T-cell (primary cell): Measurements from ENCODE around the gene SCRT2. TPM values are rescaled to one million over a fixed set of nuclear protein-coding genes. Genes with fewer than 3 reads are reported as not detected.
"Not testable (repeated sequence)": the region's sequence is repeated elsewhere in the genome, so short reads cannot be mapped to it uniquely, and the experiment has no call there.

Experiments
- ATAC-seq, 4 experiments: fragments of 200-7000 bp in 3 of 4; fragments of 150-1000 bp in 1 of 4; cut with Tn5 transposase; replicated peaks in 1 of 4; 1 replicate in 3 of 4; 2 replicates in 1 of 4; pipeline ENCODE4 v1.10.0; 2021; ENCODE audit warnings: moderate library complexity in 3 of 4, mild to moderate bottlenecking in 2 of 4, moderate number of reproducible peaks in 1 of 4
- CTCF ChIA-PET, 2 donors: fragments of 300-600 bp; sonication (Branson Sonifier 250); formaldehyde crosslinking; loops; one replicate each; lab custom pipeline; 2022; ENCODE audit warnings: antibody characterized with exemption in 2 of 2; lab: Charles Lee
- POLR2A ChIA-PET, 2 donors: fragments of 300-600 bp; sonication (Branson Sonifier 250); formaldehyde crosslinking; loops; one replicate each; lab custom pipeline; 2022; ENCODE audit warnings: antibody characterized with exemption in 2 of 2; lab: Charles Lee
- DNase-seq, 35 experiments: peaks; one replicate each; pipeline versions ENCODE4 v3.0.0 to v3.0.0-alpha.2; 2013 to 2023
- H3K27ac ChIP-seq: one replicate; pipeline ENCODE4 v1.5.1; 2013; ENCODE audit warnings: low read length
- H3K27me3 ChIP-seq, 2 experiments: replicated peaks in 1 of 2; 1 replicate in 1 of 2; 2 replicates in 1 of 2; pipeline versions ENCODE4 v1.6.1 to v1.7.0; 2013; ENCODE audit warnings: low read length in 1 of 2, mixed read lengths in 1 of 2; ENCODE audit not compliant: control insufficient read depth in 2 of 2, insufficient read depth in 2 of 2; ENCODE audit errors: extremely low read depth in 1 of 2
- H3K36me3 ChIP-seq, 2 donors: 1 replicate in 1 of 2; 2 replicates in 1 of 2; pipeline versions ENCODE4 v1.6.1 to v1.7.0; 2013; ENCODE audit warnings: low read length in 1 of 2; ENCODE audit not compliant: control insufficient read depth in 2 of 2, insufficient read depth in 1 of 2; ENCODE audit errors: extremely low read depth in 1 of 2
- H3K4me1 ChIP-seq, 2 experiments: 1 replicate in 1 of 2; 2 replicates in 1 of 2; pipeline versions ENCODE4 v1.6.1 to v1.7.0; 2013; ENCODE audit warnings: low read length in 2 of 2, mixed read lengths in 1 of 2; ENCODE audit not compliant: insufficient read depth in 2 of 2, control insufficient read depth in 1 of 2; ENCODE audit errors: extremely low read depth in 1 of 2
- H3K4me3 ChIP-seq, 2 donors: 1 replicate in 1 of 2; 2 replicates in 1 of 2; pipeline versions ENCODE4 v1.5.1 to v1.7.0; 2013; ENCODE audit warnings: mild to moderate bottlenecking in 2 of 2, low read length in 1 of 2, moderate library complexity in 1 of 2; ENCODE audit not compliant: control insufficient read depth in 1 of 2; ENCODE audit errors: extremely low read depth in 1 of 2
- H3K9me3 ChIP-seq: 2 replicates; pipeline ENCODE4 v1.7.0; 2013
- H3K27ac Mint-ChIP-seq, 2 donors: one replicate each; pipeline ENCODE4 v1.8.0; 2020 to 2021; ENCODE audit warnings: mild to moderate bottlenecking in 2 of 2, mixed read lengths in 2 of 2
- H3K27me3 Mint-ChIP-seq, 2 donors: one replicate each; pipeline ENCODE4 v1.8.0; 2021 to 2022; ENCODE audit warnings: mixed read lengths in 2 of 2
- H3K36me3 Mint-ChIP-seq: one replicate; pipeline ENCODE4 v1.8.0; 2021; ENCODE audit warnings: mixed read lengths
- H3K4me1 Mint-ChIP-seq, 3 donors: one replicate each; pipeline ENCODE4 v1.8.0; 2020 to 2022; ENCODE audit warnings: mixed read lengths in 3 of 3, mild to moderate bottlenecking in 1 of 3
- H3K4me3 Mint-ChIP-seq, 3 donors: one replicate each; pipeline ENCODE4 v1.8.0; 2020 to 2022; ENCODE audit warnings: mild to moderate bottlenecking in 3 of 3, mixed read lengths in 3 of 3, moderate library complexity in 3 of 3
- H3K9me3 Mint-ChIP-seq, 3 donors: one replicate each; pipeline ENCODE4 v1.8.0; 2020 to 2022; ENCODE audit warnings: mixed read lengths in 3 of 3
- WGBS: methylation state at CpG from one replicate; pipeline ENCODE4 v1.1.5; 2013; ENCODE audit warnings: missing lambda C conversion rate; ENCODE audit not compliant: insufficient coverage; 5-methylcytosine and 5-hydroxymethylcytosine counted together
- total RNA-seq, 35 experiments: library from RNA in 6 of 35; stranded (reverse) in 6 of 35; fragments of 120-200 nt in 1 of 35; gene quantifications; one replicate each; pipeline versions ENCODE4 v1.2.1 to v1.2.4 and lab custom pipeline; 2013 to 2026

Gene SCRT2
- not detected for total RNA-seq
- not detected for total RNA-seq (2013)
- 0 reads per million in 29 experiments for total RNA-seq (lab: John Stamatoyannopoulos, UW)

- ATAC-seq = peak; percentile 83 to 91 (median 86)
- CTCF ChIA-PET = interaction anchor here in 1 of 2 donors (0.6 kb wide), 1 partner anchor 143 kb away, joined by 3 read pairs; no protein-coding TSS in a partner anchor
These were observed at the start of gene SCRT2 for GRCh38 chr20:675453-676314. TSS of gene SCRT2 (minus strand) at chr20:675802. CDS start at chr20:675601, 201 bp downstream.

GRCh38 chr20:724797-725196, 49.2 kb upstream of the SCRT2 start:
- H3K36me3 Mint-ChIP-seq, H3K4me1 Mint-ChIP-seq, H3K27ac Mint-ChIP-seq, ATAC-seq, H3K4me3 Mint-ChIP-seq, POLR2A ChIA-PET, H3K4me1 ChIP-seq, DNase-seq, H3K9me3 Mint-ChIP-seq, H3K4me3 ChIP-seq, H3K27ac ChIP-seq, H3K9me3 ChIP-seq, H3K36me3 ChIP-seq: not testable (repeated sequence)
- peaks cover 0 to 72% of the 10 kb centered on the region in 2 experiments for H3K27me3 ChIP-seq
- 100% methylated on average over 3 of the region's 7 CpGs for WGBS
- peaks cover 53 to 68% of the 10 kb centered on the region in 2 donors for H3K27me3 Mint-ChIP-seq
- CTCF ChIA-PET = interaction anchor here in 1 of 2 donors (0.6 kb wide), 1 partner anchor 12 kb away, joined by 3 read pairs; no protein-coding TSS in a partner anchor

More at GRCh38 chr20:675453-676314, at the start of gene SCRT2:
- Histone ChIP-seq H3K9me3 (no peaks in the 10 kb centered on the region), H3K36me3 (no peaks in the 10 kb centered on the region), H3K27ac (no peak within 1 kb of the TSS), H3K4me1 (peaks cover 0 to 25% of the 10 kb centered on the region in 2 experiments), H3K27me3 (peaks cover 10 to 78% of the 10 kb centered on the region in 2 experiments), H3K4me3 (no peak within 1 kb of the TSS)
- H3K36me3 Mint-ChIP-seq = no peaks in the 10 kb centered on the region
- peak; percentile 14 to 78 (median 46) for DNase-seq
- peak within 1 kb of the TSS in 1 of 3 donors; percentile 54 for H3K4me3 Mint-ChIP-seq
- no peaks in the 10 kb centered on the region for H3K9me3 Mint-ChIP-seq
- peaks cover 4 to 10% (median 7%) of the 10 kb centered on the region in 3 donors for H3K4me1 Mint-ChIP-seq
- WGBS = 3% methylated on average over 57 of the region's 69 CpGs
- POLR2A ChIA-PET = no interaction called here
- H3K27me3 Mint-ChIP-seq = peaks cover 72 to 86% of the 10 kb centered on the region in 2 donors
- H3K27ac Mint-ChIP-seq = peak within 1 kb of the TSS in 1 of 2 donors; percentile 25

- H3K27ac Mint-ChIP-seq = no peak overlapping the region
- H3K27me3 Mint-ChIP-seq = peaks cover 53 to 68% of the 10 kb centered on the region in 2 donors
- no peak for DNase-seq
- WGBS = 82% methylated on average over 8 of the region's 8 CpGs
- H3K36me3 ChIP-seq = no peaks in the 10 kb centered on the region
- CTCF ChIA-PET = no interaction called here
- no peak overlapping the region for H3K27ac ChIP-seq
- H3K9me3 ChIP-seq = no peaks in the 10 kb centered on the region
- H3K36me3 Mint-ChIP-seq = no peaks in the 10 kb centered on the region
- POLR2A ChIA-PET = no interaction called here
- no peak overlapping the region for H3K4me3 ChIP-seq
- ATAC-seq = no peak
- peaks cover 0 to 3% (median 2%) of the 10 kb centered on the region in 3 donors for H3K4me1 Mint-ChIP-seq
- peaks cover 0 to 72% of the 10 kb centered on the region in 2 experiments for H3K27me3 ChIP-seq
- H3K9me3 Mint-ChIP-seq = no peaks in the 10 kb centered on the region
- no peak overlapping the region for H3K4me3 Mint-ChIP-seq
- peaks cover 0 to 4% of the 10 kb centered on the region in 2 experiments for H3K4me1 ChIP-seq
These were observed 48.2 kb upstream of the SCRT2 start for GRCh38 chr20:723756-724155.

GRCh38 chr20:722822-723644, 47.4 kb upstream of the SCRT2 start:
- Mint-ChIP-seq H3K9me3 (no peaks in the 10 kb centered on the region), H3K27ac (no peak overlapping the region), H3K4me1 (no peaks in the 10 kb centered on the region), H3K36me3 (no peaks in the 10 kb centered on the region), H3K27me3 (peaks cover 53 to 68% of the 10 kb centered on the region in 2 donors), H3K4me3 (no peak overlapping the region)
- no peak for ATAC-seq
- ChIA-PET POLR2A (no interaction called here), CTCF (no interaction called here)
- Histone ChIP-seq H3K4me1 (no peaks in the 10 kb centered on the region), H3K36me3 (no peaks in the 10 kb centered on the region), H3K27me3 (peaks cover 0 to 70% of the 10 kb centered on the region in 2 experiments), H3K4me3 (no peak overlapping the region), H3K9me3 (no peaks in the 10 kb centered on the region), H3K27ac (no peak overlapping the region)
- WGBS = 72% methylated on average over 8 of the region's 11 CpGs
- no peak for DNase-seq

GRCh38 chr20:721876-722275, 46.3 kb upstream of the SCRT2 start:
- WGBS = 77% methylated on average over 2 of the region's 4 CpGs
- H3K27me3 Mint-ChIP-seq = peaks cover 57 to 69% of the 10 kb centered on the region in 2 donors
- H3K9me3 ChIP-seq = no peaks in the 10 kb centered on the region
- POLR2A ChIA-PET = no interaction called here
- ATAC-seq (no peak), DNase-seq (no peak)
- CTCF ChIA-PET = no interaction called here
- H3K36me3 Mint-ChIP-seq = no peaks in the 10 kb centered on the region
- H3K36me3 ChIP-seq = no peaks in the 10 kb centered on the region
- no peak overlapping the region for H3K4me3 ChIP-seq
- H3K4me1 Mint-ChIP-seq = no peaks in the 10 kb centered on the region
- H3K9me3 Mint-ChIP-seq = no peaks in the 10 kb centered on the region
- H3K4me1 ChIP-seq = no peaks in the 10 kb centered on the region
- peaks cover 0 to 62% of the 10 kb centered on the region in 2 experiments for H3K27me3 ChIP-seq
- H3K4me3 Mint-ChIP-seq = no peak overlapping the region
- no peak overlapping the region for H3K27ac ChIP-seq
- no peak overlapping the region for H3K27ac Mint-ChIP-seq

GRCh38 chr20:719816-720215, 44.2 kb upstream of the SCRT2 start:
- WGBS = 82% methylated on average over 10 of the region's 11 CpGs
- Mint-ChIP-seq H3K27me3 (peaks cover 49 to 50% of the 10 kb centered on the region in 2 donors), H3K27ac (no peak overlapping the region), H3K4me3 (no peak overlapping the region), H3K36me3 (no peaks in the 10 kb centered on the region), H3K4me1 (no peaks in the 10 kb centered on the region), H3K9me3 (no peaks in the 10 kb centered on the region)
- H3K4me3 ChIP-seq = no peak overlapping the region
- DNase-seq (no peak), ATAC-seq (no peak)
- ChIA-PET CTCF (no interaction called here), POLR2A (no interaction called here)
- H3K4me1 ChIP-seq = no peaks in the 10 kb centered on the region
- no peak overlapping the region for H3K27ac ChIP-seq
- no peaks in the 10 kb centered on the region for H3K9me3 ChIP-seq
- no peaks in the 10 kb centered on the region for H3K36me3 ChIP-seq
- peaks cover 0 to 44% of the 10 kb centered on the region in 2 experiments for H3K27me3 ChIP-seq
